Sigmoid colon (tissue), 4 donors: ENCODE results near the gene PACRG.

Source experiments
- CTCF ChIP-seq, 4 experiments: fragments of 450-650 bp in 3 of 4; fragments of 200-600 bp in 1 of 4; IDR thresholded peaks; one replicate each; pipeline ENCODE4 v1.5.1; 2016 to 2019; ENCODE audit warnings: antibody characterized with exemption in 4 of 4, mild to moderate bottlenecking in 3 of 4, moderate library complexity in 2 of 4
- EP300 ChIP-seq, 4 donors: sonication (generic); formaldehyde crosslinking; IDR thresholded peaks; one replicate each; pipeline ENCODE4 v1.6.1; 2017; ENCODE audit warnings: antibody characterized with exemption in 4 of 4
- POLR2A ChIP-seq, 2 donors: fragments of 450-650 bp; IDR thresholded peaks; one replicate each; pipeline ENCODE4 v1.6.1; 2016; ENCODE audit warnings: antibody characterized with exemption in 2 of 2, mild to moderate bottlenecking in 2 of 2, moderate library complexity in 2 of 2

- no peak for TF ChIP-seq POLR2A (IDR thresholded peaks at IDR 0.05)
- no peak for TF ChIP-seq CTCF (IDR thresholded peaks at IDR 0.05)
- TF ChIP-seq EP300 (IDR thresholded peaks at IDR 0.05) = no peak
Measured at GRCh38 chr6:162772466-162772865, 44.7 kb downstream of the PACRG start.
